ENCODE measurements around the gene GID4. TPM values are rescaled to one million over a fixed set of nuclear protein-coding genes. Genes with fewer than 3 reads are reported as not detected.

GID4 gene
- total RNA-seq, 1 donor from 2014 or later = 8.3 TPM

DNA sequence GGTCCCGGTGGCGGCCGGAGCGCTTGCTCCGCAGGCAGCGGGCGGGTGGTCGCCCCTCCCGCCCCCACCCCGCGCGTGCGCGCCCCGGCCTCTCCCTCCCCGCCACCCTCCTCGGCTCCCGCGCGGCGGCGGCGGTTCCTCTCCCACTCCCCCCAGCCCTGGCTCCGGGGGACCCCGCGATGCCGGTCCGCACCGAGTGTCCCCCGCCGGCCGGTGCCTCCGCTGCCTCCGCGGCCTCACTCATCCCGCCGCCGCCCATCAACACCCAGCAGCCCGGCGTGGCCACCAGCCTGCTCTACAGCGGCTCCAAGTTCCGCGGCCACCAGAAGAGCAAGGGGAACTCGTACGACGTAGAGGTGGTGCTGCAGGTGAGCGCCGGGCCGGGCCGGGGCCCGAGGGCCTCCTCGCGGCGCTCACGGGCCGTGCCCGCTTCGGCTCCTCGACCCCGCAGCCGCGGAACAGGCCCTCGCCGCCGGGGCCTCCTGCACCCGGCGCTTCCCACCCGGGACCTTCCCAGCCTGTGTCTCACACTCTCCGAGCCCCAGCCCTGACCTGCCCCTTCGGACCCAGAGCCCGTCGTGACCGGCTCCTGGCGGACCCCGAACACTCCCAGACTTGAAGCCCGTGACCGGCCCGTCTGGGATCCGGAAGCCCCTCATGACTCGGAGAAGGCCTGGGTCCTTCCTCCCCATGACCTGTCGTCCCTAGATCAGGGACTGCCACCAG is 490 bp downstream of the GID4 start:
- H3K9me3 ChIP-seq = no peaks in the 10 kb centered on the region
- H3K36me3 ChIP-seq = no peaks in the 10 kb centered on the region
- intact Hi-C loops (cut with DNase I) = loop anchor here (1.0 to 10.0 kb wide), 9 partner anchors 48 to 757 kb away; partner anchors contain the start of genes ALKBH5, COPS3, DRC3 and DRG2
- H3K4me3 ChIP-seq = peak overlapping the region; percentile 93 to 98
- H3K4me1 ChIP-seq = peaks cover 3 to 18% of the 10 kb centered on the region in 2 donors
- DNase-seq (ENCODE audit: low spot score in 2 of 2) = peak in 1 of 2 donors; percentile 77
- peak overlapping the region; percentile 62 to 76 for H3K27ac ChIP-seq
- no peaks in the 10 kb centered on the region for H3K27me3 ChIP-seq
- TF ChIP-seq CTCF (IDR thresholded peaks at IDR 0.05) = no peak

GRCh38 chr17:18040261-18040858 is 1.2 kb downstream of the GID4 start:
- intact Hi-C loops (cut with DNase I) = no loop called here
- peak overlapping the region; percentile 93 to 98 for H3K4me3 ChIP-seq
- no peak overlapping the region for H3K27ac ChIP-seq

GRCh38 chr17:18041776-18042175 is 2.6 kb downstream of the GID4 start:
- Histone ChIP-seq H3K27ac (no peak overlapping the region), H3K36me3 (peaks cover 10 to 15% of the 10 kb centered on the region in 2 donors), H3K9me3 (no peaks in the 10 kb centered on the region), H3K4me3 (no peak overlapping the region), H3K4me1 (peaks cover 3 to 18% of the 10 kb centered on the region in 2 donors), H3K27me3 (no peaks in the 10 kb centered on the region)
- TF ChIP-seq CTCF (IDR thresholded peaks at IDR 0.05) = no peak
- DNase-seq (ENCODE audit: low spot score in 2 of 2) = no peak
- intact Hi-C loops (cut with DNase I) = no loop called here

More at GRCh38 chr17:18040261-18040858, 1.2 kb downstream of the GID4 start:
- Histone ChIP-seq H3K4me1 (peaks cover 3 to 18% of the 10 kb centered on the region in 2 donors), H3K27me3 (no peaks in the 10 kb centered on the region), H3K36me3 (peaks cover 0 to 4% of the 10 kb centered on the region in 2 donors), H3K9me3 (no peaks in the 10 kb centered on the region)
- DNase-seq (ENCODE audit: low spot score in 2 of 2) = no peak
- TF ChIP-seq CTCF (IDR thresholded peaks at IDR 0.05) = no peak

GRCh38 chr17:18042983-18043382 is 3.8 kb downstream of the GID4 start:
- no peak for TF ChIP-seq CTCF (IDR thresholded peaks at IDR 0.05)
- Histone ChIP-seq H3K4me1 (peaks cover 3 to 11% of the 10 kb centered on the region in 2 donors), H3K9me3 (no peaks in the 10 kb centered on the region), H3K27me3 (no peaks in the 10 kb centered on the region), H3K36me3 (peaks cover 14 to 25% of the 10 kb centered on the region in 2 donors), H3K4me3 (no peak overlapping the region), H3K27ac (no peak overlapping the region)
- intact Hi-C loops (cut with DNase I) = no loop called here
- DNase-seq (ENCODE audit: low spot score in 2 of 2) = no peak

DNA sequence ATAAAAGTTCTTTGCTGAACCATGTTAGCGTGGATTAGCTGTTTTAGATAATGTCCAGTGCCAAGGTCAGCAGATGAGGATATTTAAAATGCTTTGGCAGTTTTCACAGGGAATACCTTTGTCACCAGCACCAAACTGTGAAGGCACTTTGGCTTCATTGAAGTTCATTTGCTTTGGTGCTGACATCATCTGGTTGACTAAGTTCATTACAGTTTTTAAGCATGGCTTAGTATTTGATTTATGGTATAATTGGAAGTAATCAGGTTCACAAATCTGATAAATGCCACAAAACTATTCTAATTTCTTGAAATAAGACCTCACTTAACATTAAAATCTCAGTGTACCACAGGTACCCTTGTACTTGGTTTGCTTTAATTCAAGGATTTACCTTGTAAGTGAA is 4.3 kb downstream of the GID4 start:
- Histone ChIP-seq H3K9me3 (no peaks in the 10 kb centered on the region), H3K27ac (no peak overlapping the region), H3K36me3 (peaks cover 14 to 29% of the 10 kb centered on the region in 2 donors), H3K27me3 (no peaks in the 10 kb centered on the region), H3K4me3 (no peak overlapping the region), H3K4me1 (peaks cover 0 to 8% of the 10 kb centered on the region in 2 donors)
- intact Hi-C loops (cut with DNase I) = no loop called here
- no peak for DNase-seq (ENCODE audit: low spot score in 2 of 2)
- no peak for TF ChIP-seq CTCF (IDR thresholded peaks at IDR 0.05)

All from ascending aorta (tissue), 2 donors.